IMR-90 (cell line): ENCODE measurements around the gene GLT1D1. TPM values are rescaled to one million over a fixed set of nuclear protein-coding genes. Genes with fewer than 3 reads are reported as not detected.

Experiments used
- ATAC-seq: fragments of 200-7000 bp; cut with Tn5 transposase; 2 replicates; pipeline ENCODE4 v1.9.1; 2020; ENCODE audit warnings: low read depth, mild to moderate bottlenecking, moderate library complexity
- BruUV-seq: library from RNA; stranded (reverse); fragments of 400-500 nt; replicated peaks from 2 replicates; lab custom pipeline; 2021; lab: Mats Ljungman, UMichigan
- CTCF ChIA-PET: fragments of 300-600 bp; formaldehyde crosslinking; extraction: SDS; loops from one replicate; lab custom pipeline; 2021; ENCODE audit warnings: antibody characterized with exemption; lab: Yijun Ruan, JAX
- POLR2A ChIA-PET: fragments of 300-600 bp; sonication (Branson Sonifier 250); formaldehyde crosslinking; loops from one replicate; lab custom pipeline; 2022; ENCODE audit warnings: antibody characterized with exemption; ENCODE audit not compliant: unreplicated experiment; lab: Charles Lee
- DNase-seq: peaks from one replicate; pipeline ENCODE4 v3.0.0; 2013
- H2AFZ ChIP-seq: replicated peaks from 2 replicates; pipeline ENCODE3; 2013; ENCODE audit warnings: low read length, mild to moderate bottlenecking; ENCODE audit not compliant: poor library complexity
- H2AK5ac ChIP-seq: 2 replicates; pipeline ENCODE4 v1.6.1; 2013; ENCODE audit warnings: low read depth, low read length, inconsistent platforms
- H2AK9ac ChIP-seq: replicated peaks from 2 replicates; pipeline ENCODE3; 2013; ENCODE audit warnings: mild to moderate bottlenecking, low read depth, low read length, moderate library complexity; ENCODE audit not compliant: poor library complexity
- H2BK120ac ChIP-seq: 2 replicates; pipeline ENCODE4 v1.6.1; 2013; ENCODE audit warnings: low read depth, low read length, inconsistent platforms
- H2BK15ac ChIP-seq: 3 replicates; pipeline ENCODE4 v1.6.1; 2013; ENCODE audit warnings: low read depth, low read length, inconsistent platforms
- H2BK20ac ChIP-seq: 2 replicates; pipeline ENCODE4 v1.6.1; 2013; ENCODE audit warnings: low read depth, mild to moderate bottlenecking, inconsistent platforms, low read length, moderate library complexity
- H2BK5ac ChIP-seq: 2 replicates; pipeline ENCODE4 v1.6.1; 2013; ENCODE audit warnings: mild to moderate bottlenecking, low read depth, low read length, inconsistent platforms; ENCODE audit not compliant: poor library complexity, severe bottlenecking
- H3K14ac ChIP-seq: replicated peaks from 2 replicates; pipeline ENCODE4 v1.6.1; 2013; ENCODE audit warnings: low read depth, low read length, inconsistent platforms
- H3K18ac ChIP-seq: 2 replicates; pipeline ENCODE4 v1.6.1; 2013; ENCODE audit warnings: low read depth, low read length, control low read depth
- H3K23ac ChIP-seq: 2 replicates; pipeline ENCODE4 v1.6.1; 2013; ENCODE audit warnings: low read depth, low read length, inconsistent platforms
- H3K27ac ChIP-seq: 2 replicates; pipeline ENCODE4 v1.5.1; 2013; ENCODE audit warnings: mild to moderate bottlenecking, control low read depth, low read length; ENCODE audit not compliant: insufficient read depth
- H3K27me3 ChIP-seq: 2 replicates; pipeline ENCODE4 v1.6.1; 2013; ENCODE audit warnings: low read length; ENCODE audit not compliant: control insufficient read depth, insufficient read depth
- H3K36me3 ChIP-seq: 2 replicates; pipeline ENCODE4 v1.6.1; 2013; ENCODE audit warnings: low read length, mixed read lengths; ENCODE audit not compliant: control insufficient read depth, insufficient read depth
- H3K4ac ChIP-seq: 2 replicates; pipeline ENCODE4 v1.6.1; 2013; ENCODE audit warnings: low read depth, low read length, inconsistent platforms
- H3K4me1 ChIP-seq: 2 replicates; pipeline ENCODE4 v1.6.1; 2013; ENCODE audit warnings: low read length, mixed read lengths; ENCODE audit not compliant: control insufficient read depth, insufficient read depth
- H3K4me2 ChIP-seq: 2 replicates; pipeline ENCODE4 v1.6.1; 2013; ENCODE audit warnings: low read depth, mild to moderate bottlenecking, control low read depth, low read length, moderate library complexity
- H3K4me3 ChIP-seq: 2 replicates; pipeline ENCODE4 v1.5.1; 2013; ENCODE audit warnings: low read depth, mild to moderate bottlenecking, control low read depth, low read length, moderate library complexity; ENCODE audit not compliant: insufficient read depth
- H3K56ac ChIP-seq: 2 replicates; pipeline ENCODE4 v1.6.1; 2013; ENCODE audit warnings: low read length, inconsistent platforms; ENCODE audit not compliant: insufficient read depth; ENCODE audit errors: extremely low read depth
- H3K79me1 ChIP-seq, 2 experiments: 2 replicates each; pipeline ENCODE4 v1.6.1; 2013; ENCODE audit warnings: low read length in 2 of 2, inconsistent platforms in 1 of 2, low read depth in 1 of 2
- H3K9ac ChIP-seq: 2 replicates; pipeline ENCODE4 v1.6.1; 2013; ENCODE audit warnings: low read depth, low read length, control low read depth
- H3K9me1 ChIP-seq: 2 replicates; pipeline ENCODE4 v1.6.1; 2013; ENCODE audit warnings: low read length, inconsistent platforms; ENCODE audit not compliant: insufficient read depth
- H3K9me3 ChIP-seq: 2 replicates; pipeline ENCODE4 v1.6.1; 2013; ENCODE audit warnings: low read length; ENCODE audit not compliant: control insufficient read depth, insufficient read depth
- H4K20me1 ChIP-seq: 2 replicates; pipeline ENCODE4 v1.6.1; 2013; ENCODE audit warnings: low read length, inconsistent platforms; ENCODE audit not compliant: insufficient read depth
- H4K5ac ChIP-seq: 2 replicates; pipeline ENCODE4 v1.6.1; 2013; ENCODE audit warnings: mild to moderate bottlenecking, low read depth, low read length, control low read depth
- H4K8ac ChIP-seq, 2 experiments: 2 replicates each; pipeline ENCODE4 v1.6.1; 2013; ENCODE audit warnings: low read depth in 2 of 2, low read length in 2 of 2, control low read depth in 1 of 2, inconsistent platforms in 1 of 2
- H4K91ac ChIP-seq: 2 replicates; pipeline ENCODE4 v1.6.1; 2013; ENCODE audit warnings: low read depth, low read length, inconsistent platforms; ENCODE audit not compliant: insufficient read depth
- BHLHE40 ChIP-seq: fragments of 150-350 bp; IDR thresholded peaks from 2 replicates; pipeline ENCODE4 v1.6.1; 2016; ENCODE audit warnings: mild to moderate bottlenecking, low read depth, low read length
- CEBPB ChIP-seq: IDR thresholded peaks from 2 replicates; pipeline ENCODE4 v1.6.1; 2012; ENCODE audit warnings: low read depth, low read length, improper control_type of control experiment
- CHD1 ChIP-seq: IDR thresholded peaks from 2 replicates; pipeline ENCODE4 v1.6.1; 2012; ENCODE audit warnings: low read depth, low read length, improper control_type of control experiment
- CTCF ChIP-seq: conservative IDR thresholded peaks from 2 replicates; pipeline ENCODE4 v1.5.1; 2012; ENCODE audit warnings: mild to moderate bottlenecking, low read depth, low read length, improper control_type of control experiment
- ELK1 ChIP-seq: fragments of 150-350 bp; IDR thresholded peaks from 2 replicates; pipeline ENCODE4 v1.6.1; 2016; ENCODE audit warnings: low read depth, mild to moderate bottlenecking, low read length, moderate library complexity, borderline replicate concordance
- FOS ChIP-seq: fragments of 150-350 bp; IDR thresholded peaks from 2 replicates; pipeline ENCODE4 v1.6.1; 2016; ENCODE audit warnings: low read depth, low read length
- MAFK ChIP-seq: IDR thresholded peaks from 2 replicates; pipeline ENCODE4 v1.6.1; 2012; ENCODE audit warnings: low read depth, low read length, improper control_type of control experiment
- MAZ ChIP-seq: IDR thresholded peaks from 2 replicates; pipeline ENCODE4 v1.6.1; 2012; ENCODE audit warnings: low read depth, mild to moderate bottlenecking, low read length, improper control_type of control experiment, moderate library complexity, borderline replicate concordance
- MXI1 ChIP-seq: IDR thresholded peaks from 2 replicates; pipeline ENCODE4 v1.6.1; 2012; ENCODE audit warnings: low read depth, mild to moderate bottlenecking, low read length, moderate library complexity, borderline replicate concordance
- NFE2L2 ChIP-seq: fragments of 150-350 bp; IDR thresholded peaks from 2 replicates; pipeline ENCODE4 v1.6.1; 2016; ENCODE audit warnings: low read depth, mild to moderate bottlenecking, low read length
- POLR2A ChIP-seq: IDR thresholded peaks from 2 replicates; pipeline ENCODE4 v1.6.1; 2012; ENCODE audit warnings: mild to moderate bottlenecking, low read depth, low read length
- RAD21 ChIP-seq: IDR thresholded peaks from 2 replicates; pipeline ENCODE4 v1.6.1; 2012; ENCODE audit warnings: low read length, improper control_type of control experiment
- RCOR1 ChIP-seq: IDR thresholded peaks from 2 replicates; pipeline ENCODE4 v1.6.1; 2012; ENCODE audit warnings: mild to moderate bottlenecking, low read length, improper control_type of control experiment; ENCODE audit not compliant: insufficient replicate concordance
- RFX5 ChIP-seq: IDR thresholded peaks from 2 replicates; pipeline ENCODE4 v1.8.0; 2012; ENCODE audit warnings: low read depth, mild to moderate bottlenecking, low read length, moderate library complexity
- SMC3 ChIP-seq: fragments of 150-350 bp; IDR thresholded peaks from 2 replicates; pipeline ENCODE4 v1.6.1; 2016; ENCODE audit warnings: low read depth, mild to moderate bottlenecking, antibody characterized with exemption, low read length, moderate library complexity
- USF2 ChIP-seq: fragments of 150-350 bp; IDR thresholded peaks from 2 replicates; pipeline ENCODE4 v1.6.1; 2017; ENCODE audit warnings: mild to moderate bottlenecking, antibody characterized with exemption, low read length, low read depth
- WGBS, 2 experiments: methylation state at CpG; one replicate each; pipeline versions ENCODE4 v1.1.5 to v1.1.7; 2013; ENCODE audit warnings: missing lambda C conversion rate in 2 of 2; ENCODE audit not compliant: insufficient read length in 1 of 2; ENCODE audit errors: extremely low coverage in 2 of 2; 5-methylcytosine and 5-hydroxymethylcytosine counted together
- dilution Hi-C: fragments of 300-500 bp; cut with HindIII; formaldehyde crosslinking; loops from one replicate; pipeline ENCODE4 v1.14.3; 2018; ENCODE audit warnings: low sequenced_read_pairs; ENCODE audit not compliant: unreplicated experiment
- in situ Hi-C: fragments of 300-500 bp; cut with MboI; formaldehyde crosslinking; loops from 3 replicates; pipeline ENCODE4 v1.14.3; 2019; ENCODE audit warnings: low sequenced_read_pairs, inconsistent platforms, mixed read lengths
- intact Hi-C: fragments of 100-400 bp; cut with micrococcal nuclease; formaldehyde crosslinking; loops from 2 replicates; pipeline ENCODE4 v1.10.0; 2022
- polyA plus RNA-seq, 3 experiments: library from polyadenylated mRNA; depleted of rRNA; stranded (reverse); fragments of >200 nt; gene quantifications; 2 replicates each; pipeline ENCODE4 v1.2.3, GENCODE V29; 2012; ENCODE audit warnings: low replicate concordance in 1 of 3
- total RNA-seq: library from RNA; depleted of rRNA; stranded (reverse); fragments of >200 nt; gene quantifications from 2 replicates; pipeline ENCODE4 v1.2.3, GENCODE V29; 2012

The GLT1D1 gene
- total and polyA plus RNA-seq, 2 of the 4 experiments (the other 2 are of a cell fraction) = not detected

- Histone ChIP-seq H3K27ac (no peak overlapping the region), H3K23ac (no peak overlapping the region), H2AFZ (no peak overlapping the region), H3K4ac (no peak overlapping the region), H2AK5ac (no peak overlapping the region), H3K27me3 (no peaks in the 10 kb centered on the region), H2AK9ac (no peak overlapping the region), H3K9me3 (peaks cover 15% of the 10 kb centered on the region), H4K8ac (no peak overlapping the region), H3K4me3 (no peak overlapping the region), H4K20me1 (no peaks in the 10 kb centered on the region), H3K9me1 (no peaks in the 10 kb centered on the region), H3K14ac (no peak overlapping the region), H2BK20ac (no peak overlapping the region), H3K4me1 (no peaks in the 10 kb centered on the region), H4K91ac (no peak overlapping the region), H4K5ac (no peak overlapping the region), H3K9ac (no peak overlapping the region), H2BK15ac (no peak overlapping the region), H3K18ac (no peak overlapping the region), H3K36me3 (no peaks in the 10 kb centered on the region), H2BK5ac (no peak overlapping the region), H2BK120ac (no peak overlapping the region), H3K4me2 (no peak overlapping the region), H3K79me1 (no peaks in the 10 kb centered on the region), H3K56ac (no peak overlapping the region)
- intact Hi-C loops (no loop called here), dilution Hi-C loops (no loop called here), in situ Hi-C loops (no loop called here)
- BruUV-seq = no TSS peak
- WGBS, 2 experiments = 60% methylated on average over 4 of the region's 9 CpGs; no CpG with 5 or more reads in 1 of the 2 experiments
- ATAC-seq = no peak
- DNase-seq = no peak
- ChIA-PET POLR2A (no interaction called here), CTCF (no interaction called here)
- TF ChIP-seq NFE2L2 = no peak
- TF ChIP-seq MXI1 = no peak
- no peak for TF ChIP-seq USF2
- no peak for TF ChIP-seq RFX5
- TF ChIP-seq ELK1 = no peak
- TF ChIP-seq RCOR1 = no peak
- TF ChIP-seq POLR2A = no peak
- no peak for TF ChIP-seq CHD1
- TF ChIP-seq MAFK = no peak
- no peak for TF ChIP-seq BHLHE40
- TF ChIP-seq CTCF = no peak
- TF ChIP-seq CEBPB = no peak
- no peak for TF ChIP-seq MAZ
- TF ChIP-seq RAD21 = no peak
- TF ChIP-seq SMC3 = no peak
- no peak for TF ChIP-seq FOS
Measured at GRCh38 chr12:128856035-128856790, 2.9 kb downstream of the GLT1D1 start.
